Ramos (cell line): ENCODE measurements around the gene CCDC86.

ENCODE experiments used
- in situ Hi-C: fragments of 300-500 bp; cut with MboI; formaldehyde crosslinking; loops from one replicate; pipeline ENCODE4 v1.14.3; 2022; ENCODE audit warnings: low sequenced_read_pairs; ENCODE audit not compliant: unreplicated experiment

Gene CCDC86

GRCh38 chr11:60852117-60852981, 10.4 kb downstream of the CCDC86 start:
- in situ Hi-C loops, result no loop called here

- in situ Hi-C loops, result no loop called here
Observed at GRCh38 chr11:60852982-60853950, 11.4 kb downstream of the CCDC86 start.

DNA sequence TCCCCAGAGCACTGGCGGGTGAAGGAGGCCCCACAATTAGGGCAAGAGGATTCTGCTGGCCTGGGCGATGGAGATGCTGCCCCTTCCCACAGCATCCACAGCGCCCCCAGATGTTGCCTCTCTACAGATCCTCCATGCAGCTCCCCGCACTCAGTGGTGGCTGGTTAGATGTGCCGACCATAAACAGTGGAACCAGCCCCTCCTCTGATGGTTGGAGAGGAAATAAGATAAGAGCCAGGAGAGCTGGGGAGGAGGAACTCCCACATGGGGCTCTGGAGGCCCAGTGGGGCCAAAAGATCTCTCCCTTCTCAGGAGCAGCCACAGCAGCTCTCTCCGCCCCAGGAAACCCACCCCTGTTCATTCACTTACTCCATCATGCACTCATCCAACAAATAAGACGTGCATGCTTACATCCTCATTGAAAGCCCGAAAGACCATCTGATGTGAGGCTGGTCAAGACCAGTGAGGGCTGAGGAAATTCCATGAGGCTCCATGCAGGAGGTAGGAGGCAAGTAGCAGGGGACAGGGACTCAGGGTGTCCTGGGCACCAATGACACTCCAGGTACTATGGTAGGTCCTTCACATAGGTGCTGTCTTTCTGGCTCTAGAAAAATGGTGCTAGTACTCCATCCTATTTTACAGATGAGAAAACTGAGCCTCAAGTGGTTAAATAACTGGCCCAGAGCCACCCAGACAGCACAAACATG, 12.4 kb downstream of the CCDC86 start:
- in situ Hi-C loops, result no loop called here

- in situ Hi-C loops, result no loop called here
Observed at GRCh38 chr11:60854847-60855725, 13.2 kb downstream of the CCDC86 start.

- in situ Hi-C loops, result no loop called here
Observed at GRCh38 chr11:60855726-60856633, 14.1 kb downstream of the CCDC86 start, which contains the start of gene PTGDR2. Gene PTGDR2, minus strand, starts transcription at chr11:60855950. Its CDS starts 2,228 bp downstream, at chr11:60853722.

- in situ Hi-C loops, result no loop called here
Observed at GRCh38 chr11:60857378-60858232, 15.7 kb downstream of the CCDC86 start.

- in situ Hi-C loops, result no loop called here
Observed at GRCh38 chr11:60858236-60858635, 16.3 kb downstream of the CCDC86 start.

DNA sequence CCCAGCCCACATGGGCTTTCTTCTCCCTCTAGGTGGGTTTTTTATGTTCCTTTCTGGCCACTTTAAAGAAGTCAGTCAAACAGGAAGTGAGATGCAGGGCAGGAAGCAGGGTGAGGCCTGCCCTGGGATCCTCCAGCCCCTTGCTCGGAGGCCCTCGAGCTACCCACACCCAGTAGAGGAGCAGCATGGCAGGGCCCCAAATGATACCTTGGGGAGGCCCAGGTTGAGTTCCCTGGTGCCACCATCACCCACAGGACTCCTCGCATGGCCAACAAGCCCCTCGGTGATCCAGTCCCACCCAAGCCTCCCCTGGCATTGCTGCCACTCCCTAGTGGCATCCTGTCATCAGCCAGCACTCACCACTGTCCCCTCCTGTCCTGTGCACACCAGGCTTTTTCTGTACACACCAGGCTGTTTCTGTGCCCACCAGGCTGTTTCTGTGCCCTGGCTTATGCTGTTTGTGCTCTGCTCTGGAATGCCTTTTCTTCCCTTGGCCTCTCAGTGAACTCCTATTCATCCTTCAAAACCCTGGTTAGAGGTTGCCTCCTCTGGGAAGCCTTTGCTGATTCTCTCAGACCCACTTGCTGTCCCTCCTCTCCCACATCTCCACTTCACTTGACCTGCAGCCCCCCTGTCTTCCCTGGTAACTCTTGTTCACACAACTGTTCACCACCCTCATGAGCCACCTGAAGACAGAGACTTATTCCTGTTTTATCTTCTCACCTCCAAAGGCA, 17.0 kb downstream of the CCDC86 start:
- in situ Hi-C loops, result no loop called here

DNA sequence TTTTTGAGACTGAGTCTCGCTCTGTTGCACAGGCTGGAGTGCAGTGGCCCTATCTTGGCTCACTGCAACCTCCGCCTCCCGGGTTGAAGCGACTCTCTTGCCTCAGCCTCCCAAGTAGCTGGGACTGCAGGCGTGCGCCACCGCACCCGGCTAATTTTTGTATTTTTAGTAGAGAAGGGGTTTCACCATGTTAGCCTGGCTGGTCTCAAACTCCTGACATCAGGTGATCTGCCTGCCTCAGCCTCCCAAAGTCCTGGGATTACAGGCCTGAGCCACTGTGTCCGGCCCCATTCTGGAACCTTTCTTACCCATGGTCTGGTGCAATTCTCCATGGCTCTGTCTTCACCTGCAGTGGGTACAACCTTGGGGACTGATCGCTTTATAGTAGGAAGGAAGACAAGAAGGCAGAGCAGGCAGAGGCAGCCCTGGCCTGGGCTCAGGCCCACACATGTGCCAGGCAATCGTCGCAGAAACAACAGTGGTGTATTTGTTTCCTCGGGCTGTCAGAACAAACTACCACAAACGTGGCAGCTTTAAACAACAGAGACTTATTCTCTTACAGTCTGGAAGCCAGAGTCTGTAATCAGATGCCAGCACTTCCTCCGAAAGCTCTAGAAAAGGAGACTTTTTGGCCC, 17.8 kb downstream of the CCDC86 start:
- in situ Hi-C loops, result no loop called here

DNA sequence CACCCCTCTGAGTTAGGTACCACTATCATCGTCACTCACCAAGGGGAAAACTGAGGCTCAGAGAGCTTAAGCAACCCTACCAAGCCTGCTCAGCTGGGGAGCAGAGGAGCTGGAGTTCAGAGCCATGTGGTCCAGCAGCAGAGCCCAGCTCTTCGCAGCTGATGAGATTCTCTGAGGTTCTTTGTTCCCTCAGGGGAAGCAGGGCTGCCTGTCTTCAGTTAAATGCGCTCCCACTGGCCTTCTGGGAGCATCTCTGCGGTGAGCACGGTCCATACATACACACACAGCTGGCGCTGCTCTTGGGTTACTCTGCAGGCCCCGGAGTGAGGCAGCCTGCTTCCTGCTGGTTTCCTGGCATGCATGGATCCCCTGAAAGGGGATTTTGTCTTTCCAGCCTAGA, 19.0 kb downstream of the CCDC86 start:
- in situ Hi-C loops, result no loop called here

- in situ Hi-C loops, result no loop called here
Observed at GRCh38 chr11:60862171-60862570, 20.3 kb downstream of the CCDC86 start.

DNA sequence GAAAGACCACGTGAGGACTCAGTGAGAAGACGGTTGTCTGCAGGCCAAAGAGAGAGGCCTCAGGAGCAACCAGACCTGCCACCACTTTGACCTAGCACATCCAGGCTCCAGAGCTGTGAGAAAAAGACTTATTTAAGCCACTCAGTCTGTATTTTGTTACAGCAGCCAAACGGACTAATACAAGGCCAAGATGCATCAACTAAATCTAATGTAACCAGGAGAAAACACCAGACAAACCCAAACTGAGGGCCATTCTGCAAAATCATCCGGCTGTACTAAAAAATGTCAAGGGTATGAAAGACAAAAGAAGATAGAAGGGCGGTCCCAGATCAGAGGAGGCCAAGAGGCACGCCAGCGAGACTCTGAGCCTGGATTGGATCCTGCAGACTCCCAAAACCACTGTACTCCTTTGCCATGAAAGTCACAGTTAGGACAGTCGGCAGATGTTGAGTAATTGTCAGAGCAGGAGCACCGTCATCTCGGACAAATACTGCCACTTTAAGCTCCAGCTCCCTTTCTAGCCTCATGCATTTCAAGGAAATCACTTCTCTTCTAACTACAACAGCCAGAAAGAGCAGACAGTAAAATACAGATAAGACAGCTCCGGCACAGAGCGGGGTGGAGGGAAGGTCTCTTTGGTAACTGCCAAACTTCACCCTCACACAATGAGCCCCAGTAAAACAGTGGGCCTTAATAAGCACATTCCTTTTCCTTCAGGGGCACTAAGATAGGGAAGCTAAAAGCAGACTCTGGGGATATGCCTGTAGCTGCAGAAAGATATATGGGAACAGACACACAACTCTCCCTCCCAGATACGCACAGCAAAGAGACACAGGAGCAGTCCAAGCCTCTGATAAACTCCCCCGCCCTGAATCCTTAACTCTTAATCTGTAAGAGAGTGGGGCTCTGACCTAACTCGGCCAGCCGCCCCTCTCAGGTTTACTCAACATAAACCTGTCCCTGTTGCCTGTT, 21.9 kb downstream of the CCDC86 start:
- in situ Hi-C loops, result no loop called here

GRCh38 chr11:60864856-60865513, 23.1 kb downstream of the CCDC86 start:
- in situ Hi-C loops, result no loop called here

DNA sequence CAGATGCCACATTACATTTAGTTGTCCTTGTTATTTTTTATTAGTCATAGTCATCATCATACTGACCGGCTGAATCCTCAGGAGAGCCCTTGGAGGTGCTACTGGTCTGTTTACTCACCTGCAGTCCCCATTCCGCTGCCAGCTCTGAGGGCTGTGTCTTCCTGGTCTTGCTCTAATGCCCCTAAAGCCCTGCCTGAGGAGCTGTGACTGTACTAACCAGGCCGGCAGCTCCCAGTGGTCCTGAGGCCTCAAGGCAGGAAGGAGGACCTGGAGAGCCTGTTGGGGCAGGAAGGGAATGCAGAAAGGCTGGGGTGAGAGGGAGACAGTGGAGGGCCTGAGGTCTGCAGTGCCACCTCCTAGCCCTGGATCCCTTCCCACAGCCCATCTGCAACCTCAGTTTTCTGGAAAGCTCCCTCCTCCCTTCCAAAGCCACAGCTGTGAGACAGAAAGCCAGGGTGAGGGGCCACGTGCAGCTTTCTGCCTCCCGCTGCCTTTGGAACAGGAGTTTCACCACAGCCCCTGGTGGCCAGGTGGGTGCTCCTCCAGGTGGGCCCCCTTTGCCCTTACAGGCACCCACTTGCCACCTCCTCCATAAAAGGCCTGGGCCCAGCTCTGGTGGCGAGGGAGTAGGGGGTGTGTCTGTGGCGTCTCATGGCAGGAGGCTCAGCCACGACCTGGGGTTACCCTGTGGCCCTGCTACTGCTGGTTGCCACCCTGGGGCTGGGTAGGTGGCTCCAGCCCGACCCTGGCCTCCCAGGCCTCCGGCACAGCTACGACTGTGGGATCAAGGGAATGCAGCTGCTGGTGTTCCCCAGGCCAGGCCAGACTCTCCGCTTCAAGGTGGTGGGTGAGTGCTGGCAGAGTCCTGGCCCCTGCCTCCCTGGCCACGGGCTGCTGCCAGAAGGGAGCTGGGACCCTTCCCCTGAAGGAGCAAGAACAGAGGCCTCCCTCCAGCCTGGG, 25.3 kb downstream of the CCDC86 start, which contains the start of gene ZP1:
Gene ZP1 (plus strand): TSS at position 632 of the 960 bp plus-strand sequence. CDS start 20 bp downstream, at position 652.
- in situ Hi-C loops, result no loop called here
